Activated CD4-positive, alpha-beta T cell treated with anti-CD3 and anti-CD28 coated beads, Interleukin-10, Interleukin-2, amounts not matched to agents 100 ng/mL and 50 ng/mL, durations not matched to agents 16 hours and 8 hours (primary cell): ENCODE data around the gene FAM209A.
"Not testable (repeated sequence)": the region's sequence is repeated elsewhere in the genome, so short reads cannot be mapped to it uniquely, and the experiment has no call there.

Source experiments
- DNase-seq: peaks from one replicate; pipeline ENCODE4 v3.0.0-alpha.2; 2020

Gene FAM209A

DNA sequence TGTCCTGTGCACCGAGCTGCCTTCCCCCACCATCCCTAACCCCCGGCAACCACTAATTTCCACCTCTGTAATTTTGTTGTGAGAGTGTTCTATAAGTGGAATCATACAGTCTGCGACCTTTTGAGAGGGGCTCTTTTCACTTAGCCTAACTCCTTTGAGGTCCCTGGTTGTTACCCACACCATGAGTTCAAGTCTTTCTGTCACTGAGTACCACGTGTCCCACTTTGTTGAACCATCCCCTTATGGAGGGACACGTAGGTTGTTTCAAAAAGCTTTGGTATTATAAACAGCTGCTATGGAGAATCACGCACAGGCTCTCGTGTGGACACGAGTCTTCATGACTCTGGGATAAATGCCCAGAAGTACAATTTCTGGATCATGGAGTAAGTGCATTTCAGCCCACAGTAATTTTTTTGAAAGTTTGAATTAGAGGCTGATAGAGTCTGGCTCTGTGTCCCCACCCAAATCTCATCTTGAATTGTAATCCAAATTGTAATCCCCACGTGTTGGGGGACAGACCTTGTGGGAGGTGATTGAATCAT lies 18.0 kb downstream of the FAM209A start:
- DNase-seq, result no peak

DNA sequence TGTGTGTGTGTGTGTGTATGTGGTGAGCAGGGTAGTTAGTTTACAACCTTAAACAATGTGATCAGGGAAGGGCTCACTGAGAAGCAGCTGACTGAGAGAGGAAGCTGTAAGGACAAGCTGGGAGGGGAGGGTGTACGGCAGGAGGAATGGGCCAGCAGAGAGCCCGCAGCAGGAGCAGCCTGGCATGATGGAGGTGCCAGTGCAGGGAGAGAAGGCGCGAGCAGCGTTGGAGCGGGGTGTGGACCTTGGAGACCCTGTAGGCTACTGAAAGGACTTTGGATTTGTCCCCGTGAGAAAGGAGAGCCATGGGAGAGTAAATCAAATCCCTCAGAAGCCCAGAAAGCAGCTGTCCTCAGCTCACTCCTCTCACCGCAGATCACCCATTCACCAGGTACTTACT lies 27.0 kb downstream of the FAM209A start:
- no peak for DNase-seq

DNA sequence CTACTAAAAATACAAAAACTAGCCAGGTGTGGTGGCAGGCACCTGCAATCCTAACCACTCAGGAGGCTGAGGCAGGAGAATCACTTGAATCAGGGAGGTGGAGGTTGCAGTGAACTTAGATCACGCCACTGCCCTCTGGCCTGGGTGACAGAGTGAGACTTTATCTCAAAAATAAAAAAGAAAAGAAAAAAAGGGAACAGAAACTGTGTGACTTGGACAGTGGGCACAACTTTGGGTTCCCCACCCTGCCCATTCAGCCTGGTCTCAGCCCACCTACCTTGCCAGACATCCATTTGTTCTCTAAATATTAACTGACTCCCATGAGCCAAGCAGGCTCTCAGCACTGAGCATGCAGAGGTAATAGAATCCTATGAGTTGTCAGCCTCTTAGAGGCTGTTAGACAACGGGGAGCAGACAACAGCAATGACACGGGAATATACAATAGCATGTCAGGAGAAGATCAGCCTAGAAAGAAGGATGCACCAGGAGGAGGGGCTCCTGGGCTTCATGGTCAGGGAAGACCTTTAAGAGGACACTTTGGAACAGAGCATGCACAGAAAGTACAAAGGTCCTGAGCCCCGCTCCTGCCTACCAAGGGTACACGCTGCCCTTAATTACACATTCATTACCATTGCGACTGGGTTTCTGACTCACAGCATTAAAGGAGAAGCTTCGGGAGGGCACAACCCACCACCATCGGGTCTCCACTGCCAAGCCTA lies 28.5 kb downstream of the FAM209A start:
- DNase-seq, result no peak

DNA sequence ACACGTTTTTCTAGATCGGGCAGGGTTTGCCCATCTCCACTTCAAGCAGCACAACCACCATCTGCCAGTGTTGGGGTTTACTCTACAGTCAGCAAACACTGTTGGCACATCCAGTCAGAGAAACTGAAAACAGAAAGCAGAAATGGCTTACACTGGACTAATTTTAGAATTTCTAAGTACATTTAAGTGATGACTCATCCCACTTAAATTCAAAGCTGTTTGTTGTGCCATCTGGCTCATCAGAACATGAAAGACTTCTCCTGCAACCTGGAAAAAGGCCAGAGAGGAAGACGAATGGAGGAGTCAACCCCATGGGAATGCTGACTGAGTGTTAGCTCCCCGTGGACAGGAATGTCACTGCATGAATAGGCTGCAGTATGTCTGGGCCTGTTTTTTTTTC lies 30.3 kb downstream of the FAM209A start:
- peak; percentile 69 for DNase-seq

DNA sequence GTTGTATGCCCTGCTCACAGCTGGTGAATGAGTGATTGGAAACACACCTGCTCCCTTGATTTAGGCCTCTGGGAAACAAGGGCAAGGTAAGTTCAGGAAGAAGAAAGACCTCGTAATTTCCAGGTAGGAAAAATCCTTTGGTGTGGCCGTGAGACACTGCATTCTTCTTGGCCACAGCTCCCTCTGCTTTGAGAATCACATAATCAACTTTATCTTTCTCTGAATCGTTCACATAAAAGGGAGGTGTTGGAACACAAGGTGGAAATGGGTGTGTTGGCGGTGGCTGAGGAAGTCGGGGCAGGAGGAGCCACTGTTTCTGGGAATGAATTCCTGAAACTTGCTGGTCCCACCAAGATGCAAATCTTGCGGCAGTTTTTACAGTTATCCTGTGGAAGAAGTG lies 34.4 kb downstream of the FAM209A start:
- DNase-seq, result no peak

DNA sequence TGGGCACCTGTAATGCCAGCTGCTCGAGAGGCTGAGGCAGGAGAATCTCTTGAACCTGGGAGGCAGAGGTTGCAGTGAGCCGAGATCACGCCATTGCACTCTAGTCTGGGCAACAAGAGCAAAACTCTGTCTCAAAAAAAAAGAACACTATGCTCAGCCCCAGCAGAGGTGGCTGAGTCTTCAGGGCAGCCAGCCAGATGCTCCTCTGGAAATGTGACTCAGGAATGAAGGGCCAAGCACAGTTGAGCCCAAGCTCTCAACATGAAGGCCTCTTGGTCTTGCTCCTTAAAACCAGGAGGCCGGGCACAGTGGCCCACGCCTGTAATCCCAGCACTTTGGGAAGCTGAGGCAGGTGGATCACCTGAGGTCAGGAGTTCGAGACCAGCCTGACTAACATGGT lies 40.0 kb downstream of the FAM209A start:
- DNase-seq, result not testable (repeated sequence)

DNA sequence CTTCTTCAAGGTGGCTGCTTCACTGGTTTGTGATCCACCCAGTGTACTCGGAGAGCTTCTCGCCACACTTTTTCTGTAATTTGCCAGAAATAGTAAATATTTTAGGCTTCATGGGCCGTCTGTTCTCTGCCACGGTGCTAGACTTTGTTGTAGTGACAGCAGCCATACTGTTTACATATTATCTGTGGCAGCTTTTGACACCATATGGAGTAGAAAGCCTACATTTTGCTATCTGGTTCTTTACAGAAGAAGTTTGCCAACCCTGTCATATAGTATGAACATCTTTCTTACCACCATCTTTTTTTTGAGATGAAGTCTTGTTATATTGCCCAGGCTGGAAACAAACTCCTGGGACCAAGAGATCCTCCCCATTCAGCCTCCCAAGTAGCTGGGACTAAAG lies 41.0 kb downstream of the FAM209A start:
- DNase-seq, result no peak

DNA sequence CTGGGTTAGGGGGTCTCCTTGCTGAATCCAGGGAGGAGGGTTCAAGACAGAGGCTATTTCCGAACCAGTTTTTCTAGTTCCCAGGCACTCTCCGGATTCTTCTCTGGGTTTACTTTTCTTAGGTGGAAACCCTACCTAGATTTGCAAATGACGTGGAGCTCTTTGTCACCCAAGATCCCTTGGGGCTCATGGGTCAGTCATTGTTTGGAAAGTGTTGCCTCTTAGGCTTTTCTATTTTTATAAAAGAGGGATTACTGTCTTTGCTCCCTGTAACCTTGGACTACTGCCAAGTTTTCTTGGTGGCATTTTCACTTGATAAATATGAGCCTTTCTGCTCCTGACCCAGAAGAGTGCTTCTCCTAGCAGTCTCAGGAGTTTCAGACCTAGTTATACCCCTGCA lies 42.1 kb downstream of the FAM209A start:
- no peak for DNase-seq

DNA sequence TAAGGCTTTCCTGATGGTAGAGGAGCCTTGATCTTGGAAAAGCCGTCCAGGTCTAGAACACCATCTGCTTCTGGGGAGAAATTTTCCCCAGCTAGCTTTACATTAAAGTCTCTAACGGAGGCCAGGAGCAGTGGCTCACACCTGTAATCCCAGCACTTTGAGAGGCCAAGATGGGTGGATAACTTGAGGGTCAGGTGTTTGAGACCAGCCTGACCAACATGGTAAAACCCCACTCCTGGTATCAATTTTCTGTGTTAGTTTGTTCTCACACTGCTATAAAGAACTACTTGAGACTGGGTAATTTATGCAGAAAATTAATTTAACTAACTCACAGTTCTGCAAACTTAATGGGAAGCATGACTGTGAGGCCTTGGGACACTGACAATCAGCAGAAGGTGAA lies 46.3 kb downstream of the FAM209A start:
- DNase-seq, result no peak

DNA sequence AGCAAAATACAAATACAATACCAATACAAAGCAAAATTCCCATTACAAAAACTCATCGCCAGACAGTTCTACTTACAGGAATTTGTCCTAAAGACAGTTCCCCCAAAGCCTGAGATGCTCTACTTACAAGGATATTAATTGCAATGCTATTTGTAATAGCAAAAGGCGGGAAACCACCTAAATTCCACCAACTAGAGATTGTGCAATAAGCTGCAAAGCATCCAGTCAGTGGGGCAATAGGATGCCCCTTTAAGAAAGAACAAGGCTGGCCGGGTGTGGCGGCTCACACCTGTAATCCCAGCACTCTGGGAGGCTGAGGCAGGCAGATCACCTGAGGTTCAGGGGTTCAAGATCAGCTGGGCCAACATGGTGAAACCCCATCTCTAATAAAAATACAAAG lies 47.6 kb downstream of the FAM209A start:
- DNase-seq, result no peak

DNA sequence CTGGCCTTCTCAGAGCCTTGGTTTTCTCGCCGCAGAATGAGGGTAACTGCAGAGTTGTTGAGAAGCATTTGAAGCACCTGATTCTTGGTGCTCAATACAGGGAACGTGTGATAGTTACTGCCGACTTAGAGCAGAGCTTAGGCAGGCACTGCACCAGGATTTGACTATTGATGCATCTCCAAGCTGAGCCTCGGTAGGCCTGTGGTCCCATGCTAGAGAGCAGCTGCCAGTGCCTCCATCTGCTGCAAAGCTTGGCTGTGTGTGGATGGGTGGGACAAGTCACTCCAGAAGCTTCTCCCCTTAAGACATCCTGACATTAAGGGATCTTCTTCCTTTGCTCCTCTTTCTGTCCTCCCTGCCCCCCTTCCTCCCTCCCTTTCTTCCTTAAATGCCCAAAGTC lies 49.4 kb downstream of the FAM209A start:
- DNase-seq, result no peak

DNA sequence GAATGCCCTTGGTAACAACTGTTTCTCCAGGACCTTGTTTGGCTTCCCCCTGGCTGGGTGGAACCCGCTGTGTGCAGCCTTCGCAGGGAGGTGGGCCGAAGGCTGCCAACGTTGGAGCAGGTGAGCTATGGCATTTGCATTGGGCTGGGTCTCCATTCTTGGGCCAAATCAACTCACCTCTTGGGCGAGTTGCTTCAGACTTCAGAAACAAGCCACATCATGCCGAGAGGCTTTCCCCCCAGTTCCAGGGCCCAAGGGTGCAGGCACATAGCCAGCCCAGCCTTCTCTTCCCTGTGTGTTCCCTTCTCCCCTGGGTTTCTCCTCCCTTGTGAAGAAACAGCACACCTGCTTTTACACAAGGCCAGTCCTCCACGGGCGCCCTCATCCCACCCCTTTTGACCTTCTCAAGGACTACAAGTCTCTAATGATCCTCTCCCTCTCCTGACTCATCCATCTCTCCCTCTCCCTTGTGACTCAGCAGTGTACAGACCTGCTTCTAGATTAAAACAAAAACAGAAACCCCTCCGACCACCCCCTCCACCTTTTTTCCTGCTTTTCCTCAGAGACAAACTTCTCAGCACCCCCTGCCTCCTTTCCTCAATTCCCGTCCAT lies 50.1 kb downstream of the FAM209A start:
- no peak for DNase-seq

DNA sequence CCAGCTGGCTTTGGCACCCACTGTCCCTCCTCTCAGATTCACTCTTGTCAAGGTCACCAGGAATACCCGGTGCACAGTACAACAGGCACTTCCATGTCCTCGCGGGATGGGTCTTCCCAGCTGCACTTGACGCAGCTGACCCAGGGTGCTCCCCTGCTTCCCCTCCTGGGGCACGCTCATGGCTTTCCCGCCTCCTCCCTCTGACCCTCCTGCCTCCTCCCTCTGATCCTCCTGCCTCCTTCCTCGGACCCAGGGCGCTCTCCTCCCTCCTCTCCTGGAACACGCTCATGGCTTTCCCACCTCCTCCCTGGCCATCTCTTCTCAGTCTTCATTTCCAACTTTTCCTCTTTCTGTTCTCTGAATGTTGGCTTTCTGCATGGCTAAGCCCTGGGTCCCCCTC lies 50.6 kb downstream of the FAM209A start:
- DNase-seq, result no peak
